Naive thymus-derived CD8-positive, alpha-beta T cell (primary cell): ENCODE measurements around the gene USP32. TPM values are rescaled to one million over a fixed set of nuclear protein-coding genes. Genes with fewer than 3 reads are reported as not detected.

Experiments used
- ATAC-seq, 2 donors: fragments of 150-1000 bp; cut with Tn5 transposase in 1 of 2; sonication (Bioruptor Pico), chemical (Tn5 transposase) in 1 of 2; 1 replicate in 1 of 2; 2 replicates in 1 of 2; pipeline ENCODE4 v1.10.0; 2021; ENCODE audit warnings: mild to moderate bottlenecking in 2 of 2, moderate library complexity in 2 of 2
- POLR2A ChIA-PET: fragments of 350-600 bp; sonication (Branson Sonifier 250); formaldehyde crosslinking; loops from one replicate; lab custom pipeline; 2021; ENCODE audit warnings: antibody characterized with exemption; lab: Charles Lee
- DNase-seq, 10 donors: peaks; one replicate each; pipeline versions ENCODE4 v3.0.0 to v3.0.0-alpha.2; 2020 to 2022
- H3K27ac Mint-ChIP-seq, 10 donors: one replicate each; pipeline ENCODE4 v1.8.0; 2020 to 2022; ENCODE audit warnings: mild to moderate bottlenecking in 10 of 10, mixed read lengths in 10 of 10, moderate library complexity in 4 of 10, inconsistent platforms in 1 of 10
- H3K27me3 Mint-ChIP-seq, 5 donors: one replicate each; pipeline ENCODE4 v1.8.0; 2021 to 2022; ENCODE audit warnings: mixed read lengths in 5 of 5
- H3K36me3 Mint-ChIP-seq, 3 donors: one replicate each; pipeline ENCODE4 v1.8.0; 2020 to 2022; ENCODE audit warnings: mixed read lengths in 3 of 3, mild to moderate bottlenecking in 2 of 3, inconsistent platforms in 1 of 3
- H3K4me1 Mint-ChIP-seq, 4 donors: one replicate each; pipeline ENCODE4 v1.8.0; 2021 to 2022; ENCODE audit warnings: mixed read lengths in 4 of 4
- H3K4me3 Mint-ChIP-seq, 10 donors: one replicate each; pipeline ENCODE4 v1.8.0; 2020 to 2022; ENCODE audit warnings: mild to moderate bottlenecking in 10 of 10, mixed read lengths in 10 of 10, moderate library complexity in 6 of 10, inconsistent platforms in 1 of 10
- H3K9me3 Mint-ChIP-seq, 9 donors: one replicate each; pipeline ENCODE4 v1.8.0; 2020 to 2022; ENCODE audit warnings: mixed read lengths in 9 of 9, mild to moderate bottlenecking in 3 of 9, inconsistent platforms in 1 of 9, moderate library complexity in 1 of 9
- polyA plus RNA-seq, 3 donors: library from polyadenylated mRNA; unstranded; fragments of 300-500 nt; fragmentation: Illumina TruSeq; gene quantifications; one replicate each; pipeline ENCODE4 v1.2.3, GENCODE V29; 2021
- total RNA-seq, 8 experiments: library from RNA in 2 of 8; stranded (reverse) in 2 of 8; gene quantifications; one replicate each; pipeline ENCODE4 v1.2.3 and lab custom pipeline; 2021 to 2026

USP32 gene
- total and polyA plus RNA-seq, 5 experiments from 2014 or later, result 3.9 to 36.6 (median 5.6) TPM

DNA sequence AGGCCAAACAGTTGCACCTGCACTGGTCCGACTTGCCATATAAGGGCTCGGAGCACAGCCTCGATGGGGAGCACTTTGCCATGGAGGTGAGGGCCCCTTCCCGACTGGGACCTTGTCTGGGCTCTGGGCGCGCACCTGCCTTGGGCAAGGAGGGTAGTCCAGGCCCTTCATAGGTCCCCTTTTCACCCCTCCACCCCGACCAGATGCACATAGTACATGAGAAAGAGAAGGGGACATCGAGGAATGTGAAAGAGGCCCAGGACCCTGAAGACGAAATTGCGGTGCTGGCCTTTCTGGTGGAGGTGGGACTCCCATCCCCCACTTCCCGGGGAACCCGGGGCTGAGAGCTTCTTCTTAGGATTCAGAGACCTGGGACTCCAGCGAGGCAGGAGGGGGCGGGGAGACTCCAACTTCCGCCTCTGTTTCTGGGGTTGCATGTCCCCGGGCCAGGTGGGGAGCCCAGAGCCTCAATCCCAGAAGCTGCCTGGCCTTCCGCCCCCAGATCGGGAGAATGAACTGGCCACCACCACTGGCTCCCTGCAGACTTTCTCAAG is 234.4 kb downstream of the USP32 start:
- Mint-ChIP-seq H3K27me3 (peaks cover 10 to 85% (median 55%) of the 10 kb centered on the region in 5 donors), H3K9me3 (peaks cover 0 to 2% (median 0%) of the 10 kb centered on the region in 9 donors), H3K36me3 (no peaks in the 10 kb centered on the region), H3K27ac (no peak overlapping the region), H3K4me3 (no peak overlapping the region), H3K4me1 (peaks cover 0 to 6% (median under 1%) of the 10 kb centered on the region in 4 donors)
- POLR2A ChIA-PET, result no interaction called here
- ATAC-seq (no peak), DNase-seq (peak in 1 of 10 donors; percentile 48)

DNA sequence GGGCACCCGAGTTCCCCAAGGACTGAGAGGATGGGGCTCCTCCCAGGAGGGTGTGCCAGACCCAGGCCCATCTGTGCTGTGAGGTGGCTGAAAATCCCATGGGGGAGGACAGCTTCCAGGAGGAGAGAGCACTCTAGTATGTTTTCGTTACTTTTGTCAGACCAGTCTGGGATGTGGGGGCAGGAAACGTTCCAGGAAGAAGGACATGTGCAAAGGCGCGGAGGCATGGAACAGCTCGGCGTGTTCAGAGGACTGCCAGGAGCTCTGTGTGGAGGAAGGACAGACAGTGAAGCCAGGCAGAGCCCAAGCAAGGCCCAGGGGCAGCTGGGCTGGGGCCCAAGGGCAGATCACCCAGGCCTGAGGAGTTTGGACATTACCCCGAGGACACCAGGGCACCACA is 235.2 kb downstream of the USP32 start:
- ATAC-seq, result no peak
- peaks cover 10 to 87% (median 57%) of the 10 kb centered on the region in 5 donors for H3K27me3 Mint-ChIP-seq
- no peak overlapping the region for H3K4me3 Mint-ChIP-seq
- POLR2A ChIA-PET, result no interaction called here
- no peaks in the 10 kb centered on the region for H3K36me3 Mint-ChIP-seq
- H3K27ac Mint-ChIP-seq, result peak overlapping the region in 1 of 10 donors; percentile 83
- peaks cover 0 to 2% (median 0%) of the 10 kb centered on the region in 9 donors for H3K9me3 Mint-ChIP-seq
- peak in 1 of 10 donors; percentile 30 for DNase-seq
- H3K4me1 Mint-ChIP-seq, result peaks cover 0 to 6% (median under 1%) of the 10 kb centered on the region in 4 donors

DNA sequence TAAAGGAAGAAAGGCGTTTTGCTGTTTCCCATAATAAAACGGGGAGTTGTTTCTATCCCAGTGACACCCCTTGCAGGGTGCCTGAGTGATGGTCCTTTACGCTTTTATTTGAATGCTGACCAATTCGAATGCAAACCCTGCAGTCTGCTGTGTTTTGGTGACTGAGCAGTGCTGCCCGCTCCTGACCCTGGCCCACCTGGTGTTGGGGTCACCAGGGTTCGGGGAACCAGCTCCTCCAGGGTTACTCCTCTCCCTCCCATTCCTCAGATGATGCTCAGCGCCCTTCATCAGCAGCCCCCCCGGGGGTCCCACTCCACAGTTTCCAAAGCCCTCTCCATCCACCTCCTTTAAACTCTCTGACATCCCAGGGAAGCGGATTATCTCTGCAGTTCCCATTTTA is 236.1 kb downstream of the USP32 start:
- DNase-seq (peak in 1 of 10 donors; percentile 4), ATAC-seq (no peak)
- H3K4me1 Mint-ChIP-seq, result peaks cover 3 to 8% (median 8%) of the 10 kb centered on the region in 4 donors
- H3K27ac Mint-ChIP-seq, result no peak overlapping the region
- no peak overlapping the region for H3K4me3 Mint-ChIP-seq
- no peaks in the 10 kb centered on the region for H3K36me3 Mint-ChIP-seq
- H3K9me3 Mint-ChIP-seq, result peaks cover 0 to 2% (median 0%) of the 10 kb centered on the region in 9 donors
- POLR2A ChIA-PET, result no interaction called here
- H3K27me3 Mint-ChIP-seq, result peaks cover 12 to 90% (median 63%) of the 10 kb centered on the region in 5 donors

DNA sequence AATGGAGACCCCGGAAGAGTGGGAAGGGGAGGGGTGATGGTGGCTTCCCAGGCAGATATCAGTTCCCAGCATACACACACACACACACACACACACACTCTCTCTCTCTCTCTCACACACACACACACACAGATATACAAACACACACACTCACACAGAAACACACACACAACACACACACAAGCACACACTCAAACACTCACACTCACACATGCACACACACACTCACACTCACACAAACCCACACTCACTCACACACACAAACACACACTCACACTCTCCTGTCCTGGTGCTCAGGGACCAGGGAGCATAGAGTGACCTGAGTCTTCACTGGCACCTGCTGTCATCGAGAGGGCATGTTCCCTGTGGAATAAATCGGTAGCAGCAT is 236.5 kb downstream of the USP32 start:
- POLR2A ChIA-PET, result no interaction called here
- no peak for ATAC-seq
- H3K4me1 Mint-ChIP-seq, result peaks cover 3 to 12% (median 10%) of the 10 kb centered on the region in 4 donors
- peaks cover 12 to 90% (median 65%) of the 10 kb centered on the region in 5 donors for H3K27me3 Mint-ChIP-seq
- no peaks in the 10 kb centered on the region for H3K36me3 Mint-ChIP-seq
- peak overlapping the region in 1 of 10 donors; percentile 17 for H3K27ac Mint-ChIP-seq
- peak in 1 of 10 donors; percentile 11 for DNase-seq
- H3K4me3 Mint-ChIP-seq, result no peak overlapping the region
- H3K9me3 Mint-ChIP-seq, result peaks cover 0 to 2% (median 0%) of the 10 kb centered on the region in 9 donors

DNA sequence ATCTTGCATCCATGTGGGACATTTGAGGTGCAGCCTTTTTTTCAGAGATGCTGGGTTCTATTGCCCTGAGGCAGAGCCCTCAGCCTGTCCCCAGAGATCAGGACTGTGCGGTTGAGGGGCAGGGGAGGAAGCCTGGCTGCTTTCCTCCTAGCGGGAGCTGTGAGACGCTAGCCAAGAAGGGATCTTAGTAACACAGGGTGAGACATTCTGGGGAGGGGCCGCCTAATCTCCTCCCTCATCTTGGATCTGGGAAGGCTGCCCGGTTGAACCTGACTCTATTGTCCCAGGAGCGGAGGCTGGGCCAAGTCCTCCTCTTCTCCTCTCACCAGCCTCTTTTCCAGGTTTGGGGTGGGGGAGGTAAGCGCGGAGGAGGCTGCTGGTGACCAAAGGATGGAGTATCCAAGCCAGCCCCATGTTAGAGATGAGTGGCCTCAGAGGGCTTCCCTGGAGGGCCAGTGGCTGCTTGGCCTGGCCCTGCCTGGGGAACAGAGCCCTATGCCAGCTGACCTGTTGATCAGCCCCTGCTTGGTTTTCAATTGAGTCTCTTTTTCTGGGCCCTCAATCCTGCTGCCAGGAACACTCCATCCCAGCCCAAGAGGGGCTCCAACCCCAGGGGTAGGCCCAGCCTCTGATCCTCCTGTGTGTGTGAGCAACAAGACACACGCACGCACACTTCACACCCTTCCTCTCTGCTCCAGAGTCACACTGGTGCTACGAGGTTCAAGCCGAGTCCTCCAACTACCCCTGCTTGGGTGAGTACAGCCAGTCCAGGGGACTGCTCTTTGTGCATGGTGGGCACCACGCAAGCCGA is 237.1 kb downstream of the USP32 start:
- Mint-ChIP-seq H3K9me3 (peaks cover 0 to 2% (median 0%) of the 10 kb centered on the region in 9 donors), H3K4me3 (no peak overlapping the region), H3K36me3 (no peaks in the 10 kb centered on the region), H3K4me1 (peaks cover 3 to 14% (median 11%) of the 10 kb centered on the region in 4 donors), H3K27me3 (peaks cover 12 to 84% (median 60%) of the 10 kb centered on the region in 5 donors), H3K27ac (no peak overlapping the region)
- POLR2A ChIA-PET, result no interaction called here
- ATAC-seq (no peak), DNase-seq (peak in 1 of 10 donors; percentile 13)

DNA sequence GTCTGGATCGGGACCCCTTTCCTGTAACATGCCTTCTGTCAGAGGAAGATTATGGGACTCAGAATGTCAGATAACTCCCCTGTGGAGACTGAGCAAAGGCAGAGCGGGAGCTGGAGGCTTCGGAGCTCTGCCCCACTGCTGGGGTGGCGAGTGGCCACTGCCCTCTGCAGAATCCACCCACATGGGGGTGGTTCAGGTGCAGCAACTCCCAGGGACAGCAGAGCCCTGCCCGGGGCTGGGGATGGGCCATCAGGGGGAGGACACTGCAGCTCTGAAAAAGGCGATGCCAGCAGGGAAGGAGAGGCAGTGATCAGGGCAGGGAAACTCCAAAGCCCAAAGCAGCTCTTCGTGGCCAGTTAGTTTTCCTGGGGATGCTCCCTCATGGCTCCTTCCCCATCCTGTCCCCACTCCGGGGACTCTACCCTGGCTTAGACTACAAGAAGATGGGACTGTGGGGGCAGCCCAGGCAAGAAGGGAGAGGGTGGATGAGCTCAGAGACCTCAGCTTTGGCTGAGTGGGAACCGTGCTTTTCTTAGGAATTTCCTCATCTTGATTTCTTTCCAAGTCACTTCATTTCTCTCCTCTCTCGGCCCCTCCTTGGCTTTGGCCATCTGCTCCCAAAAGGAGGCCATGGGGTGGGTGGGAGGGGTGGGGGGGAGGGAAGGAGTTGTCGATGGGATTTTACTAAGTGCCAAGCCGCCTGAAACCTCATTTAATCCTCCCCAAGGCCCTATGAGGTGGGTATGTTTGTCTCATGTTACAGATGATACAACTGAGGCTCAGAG is 238.1 kb downstream of the USP32 start:
- no peaks in the 10 kb centered on the region for H3K36me3 Mint-ChIP-seq
- POLR2A ChIA-PET, result no interaction called here
- H3K27me3 Mint-ChIP-seq, result peaks cover 16 to 85% (median 59%) of the 10 kb centered on the region in 5 donors
- peaks cover 0 to 2% (median 0%) of the 10 kb centered on the region in 9 donors for H3K9me3 Mint-ChIP-seq
- no peak overlapping the region for H3K4me3 Mint-ChIP-seq
- peaks cover 3 to 19% (median 17%) of the 10 kb centered on the region in 4 donors for H3K4me1 Mint-ChIP-seq
- DNase-seq (peak in 1 of 10 donors; percentile 30), ATAC-seq (no peak)
- H3K27ac Mint-ChIP-seq, result no peak overlapping the region

DNA sequence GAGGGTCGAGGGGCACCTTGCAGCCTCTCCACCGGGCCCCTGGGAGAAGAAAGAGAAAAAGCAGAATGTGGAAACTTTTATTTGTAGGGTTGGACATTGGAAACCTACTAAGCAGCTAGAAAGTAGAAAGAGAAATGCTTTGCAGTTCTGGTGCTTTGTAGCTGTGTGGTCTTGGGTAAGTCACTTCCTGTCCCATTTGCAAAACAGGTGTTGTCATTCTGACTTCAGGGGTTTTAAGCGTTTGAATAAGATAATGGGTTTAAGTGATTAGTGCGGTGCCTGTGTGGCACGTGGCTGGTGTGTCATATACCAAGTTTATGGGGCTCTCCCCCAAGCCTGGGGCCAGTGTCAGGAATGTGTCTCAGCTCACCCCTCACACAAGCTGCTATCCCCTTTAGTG is 240.6 kb downstream of the USP32 start:
- POLR2A ChIA-PET, result no interaction called here
- peaks cover 0 to 2% (median 0%) of the 10 kb centered on the region in 9 donors for H3K9me3 Mint-ChIP-seq
- DNase-seq, result peak in 1 of 10 donors; percentile 41
- peaks cover 23 to 88% (median 61%) of the 10 kb centered on the region in 5 donors for H3K27me3 Mint-ChIP-seq
- H3K27ac Mint-ChIP-seq, result no peak overlapping the region
- ATAC-seq, result peak; percentile 46 to 72
- H3K4me1 Mint-ChIP-seq, result peaks cover 3 to 19% (median 17%) of the 10 kb centered on the region in 4 donors
- peaks cover 0 to 5% (median 0%) of the 10 kb centered on the region in 3 donors for H3K36me3 Mint-ChIP-seq
- peak overlapping the region in 5 of 10 donors; percentile 6 to 66 (median 59) for H3K4me3 Mint-ChIP-seq

DNA sequence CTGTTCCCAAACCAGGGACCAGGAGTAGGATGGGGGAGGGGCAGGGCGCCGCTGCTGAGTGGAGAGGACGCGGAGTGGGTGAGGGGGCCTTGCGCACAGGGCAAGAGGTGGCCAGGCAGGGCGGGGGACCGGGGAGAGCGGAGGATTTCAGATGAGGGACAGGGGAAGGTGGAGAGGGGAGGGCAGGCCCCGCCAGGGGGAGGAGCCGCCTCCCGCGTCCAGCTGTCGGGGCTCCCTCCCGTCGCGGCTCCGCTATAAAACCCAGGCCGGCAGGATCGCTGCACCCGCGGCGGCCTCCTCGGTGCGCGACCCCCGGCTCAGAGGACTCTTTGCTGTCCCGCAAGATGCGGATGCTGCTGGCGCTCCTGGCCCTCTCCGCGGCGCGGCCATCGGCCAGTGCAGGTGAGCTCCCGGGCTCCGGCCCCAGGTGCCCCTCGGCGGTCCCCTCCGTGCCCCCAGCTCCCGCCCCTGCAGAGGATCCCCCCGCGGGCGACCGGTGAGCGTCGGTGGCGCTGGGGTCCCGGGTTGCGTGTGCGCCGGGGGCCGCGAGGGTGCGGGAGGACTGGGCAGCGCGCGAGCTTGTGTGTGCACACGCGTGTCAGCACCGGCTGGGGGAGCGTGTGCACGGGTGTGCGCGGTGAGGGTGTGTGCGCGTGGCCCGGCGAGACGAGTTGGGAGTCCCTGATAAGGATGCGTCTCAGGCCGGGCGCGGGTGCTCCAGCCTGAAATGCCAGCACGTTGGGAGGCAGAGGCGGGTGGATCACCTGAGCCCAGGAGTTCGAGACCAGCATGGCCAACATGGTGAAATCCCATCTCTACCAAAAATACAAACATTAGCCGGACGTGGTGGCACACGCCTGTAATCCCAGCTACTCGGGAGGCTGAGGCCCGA is 242.0 kb downstream of the USP32 start, which contains the start of gene CA4:
CA4 (plus strand) TSS at position 283 of the 892 bp plus-strand sequence; CDS start at position 345, 62 bp downstream.
- peak within 1 kb of the TSS in 1 of 10 donors; percentile 18 for H3K27ac Mint-ChIP-seq
- peak in 1 of 10 donors; percentile 55 for DNase-seq
- POLR2A ChIA-PET, result no interaction called here
- peaks cover 3 to 19% (median 17%) of the 10 kb centered on the region in 4 donors for H3K4me1 Mint-ChIP-seq
- H3K4me3 Mint-ChIP-seq, result peak within 1 kb of the TSS; percentile 28 to 74 (median 62)
- H3K27me3 Mint-ChIP-seq, result peaks cover 27 to 88% (median 60%) of the 10 kb centered on the region in 5 donors
- peaks cover 0 to 5% (median 0%) of the 10 kb centered on the region in 3 donors for H3K36me3 Mint-ChIP-seq
- peak; percentile 23 to 41 for ATAC-seq
- H3K9me3 Mint-ChIP-seq, result no peaks in the 10 kb centered on the region

DNA sequence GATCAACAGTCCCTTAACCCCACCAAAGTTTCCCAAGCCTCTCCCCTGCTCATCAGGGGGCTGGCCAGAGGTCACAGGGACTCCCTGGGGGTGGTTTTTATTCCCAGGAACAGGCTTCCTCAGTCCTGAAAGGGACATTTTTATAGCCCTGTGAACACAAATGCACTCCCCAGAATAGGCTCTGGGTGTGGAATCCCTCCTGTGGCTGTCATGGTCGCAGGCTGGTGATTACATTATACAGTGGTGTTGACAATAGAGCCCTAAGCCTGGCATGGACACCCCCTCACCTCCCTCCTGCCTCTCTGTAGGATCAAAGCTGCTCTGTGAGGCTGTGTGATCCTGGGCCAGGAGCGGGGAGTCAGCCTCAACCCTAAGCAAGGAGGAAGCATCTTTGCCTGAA is 243.6 kb downstream of the USP32 start:
- DNase-seq, result no peak
- peaks cover 0 to 5% (median 0%) of the 10 kb centered on the region in 3 donors for H3K36me3 Mint-ChIP-seq
- no peak overlapping the region for H3K27ac Mint-ChIP-seq
- H3K27me3 Mint-ChIP-seq, result peaks cover 27 to 92% (median 69%) of the 10 kb centered on the region in 5 donors
- H3K4me1 Mint-ChIP-seq, result peaks cover 3 to 32% (median 25%) of the 10 kb centered on the region in 4 donors
- no peak for ATAC-seq
- H3K9me3 Mint-ChIP-seq, result no peaks in the 10 kb centered on the region
- no peak overlapping the region for H3K4me3 Mint-ChIP-seq
- POLR2A ChIA-PET, result no interaction called here

DNA sequence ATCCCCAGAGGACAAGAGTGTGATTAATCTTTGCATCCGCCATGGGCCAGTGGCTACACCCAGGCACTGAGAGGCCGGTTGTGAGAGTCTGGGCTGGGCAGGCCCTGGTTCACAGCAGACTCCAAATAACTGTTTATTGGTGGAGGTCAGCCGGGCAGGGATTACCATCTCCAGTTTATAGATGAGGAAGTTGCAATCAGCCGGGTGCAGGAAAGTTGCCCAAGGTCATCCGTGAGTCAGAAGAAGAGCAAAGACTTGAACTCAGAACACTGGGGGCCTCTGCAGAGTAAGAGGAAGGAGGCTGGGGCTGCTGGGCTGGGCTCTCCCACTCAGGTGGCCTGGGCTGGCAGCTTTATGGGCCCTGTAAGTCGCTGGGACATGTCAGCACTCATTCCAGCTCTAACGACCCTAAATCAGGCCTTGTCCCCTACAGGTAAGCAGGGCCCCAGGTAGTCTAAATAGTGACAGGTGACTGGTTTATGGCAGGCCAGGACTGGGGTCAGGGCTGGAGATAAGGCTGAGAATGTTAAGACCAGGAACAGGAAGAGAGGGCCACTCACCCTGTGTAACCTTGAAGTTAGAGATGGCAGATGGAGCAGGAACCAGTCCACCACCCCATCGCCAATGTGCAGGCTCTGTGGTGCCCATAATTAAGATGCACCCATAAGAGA is 244.2 kb downstream of the USP32 start:
- no peak for ATAC-seq
- Mint-ChIP-seq H3K4me3 (no peak overlapping the region), H3K36me3 (peaks cover 0 to 5% (median 0%) of the 10 kb centered on the region in 3 donors), H3K9me3 (no peaks in the 10 kb centered on the region), H3K27ac (peak overlapping the region in 1 of 10 donors; percentile 68), H3K27me3 (peaks cover 28 to 92% (median 71%) of the 10 kb centered on the region in 5 donors), H3K4me1 (peaks cover 7 to 39% (median 31%) of the 10 kb centered on the region in 4 donors)
- peak in 1 of 10 donors; percentile 41 for DNase-seq
- POLR2A ChIA-PET, result no interaction called here

DNA sequence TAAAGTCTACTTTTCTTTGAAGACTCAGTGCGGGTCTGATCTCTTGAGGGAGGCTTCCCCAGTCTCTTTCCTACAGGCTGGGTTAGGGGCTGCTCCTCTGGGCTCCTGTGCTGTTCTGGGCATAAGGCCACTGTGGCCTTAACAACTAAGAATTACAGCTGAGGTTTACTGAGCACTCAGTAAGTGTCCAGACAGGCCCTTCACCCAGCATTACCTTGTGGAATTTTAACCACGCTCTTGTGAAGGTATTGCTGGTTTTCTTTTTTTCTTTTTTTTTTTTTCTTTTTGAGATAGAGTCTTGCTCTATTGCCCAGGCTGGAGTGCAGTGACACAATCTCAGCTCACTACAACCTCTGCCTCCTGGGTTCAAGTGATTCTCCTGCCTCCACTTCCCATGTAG is 245.7 kb downstream of the USP32 start:
- POLR2A ChIA-PET, result no interaction called here
- H3K4me3 Mint-ChIP-seq, result no peak overlapping the region
- H3K4me1 Mint-ChIP-seq, result peaks cover 8 to 41% (median 32%) of the 10 kb centered on the region in 4 donors
- ATAC-seq (no peak), DNase-seq (no peak)
- H3K27me3 Mint-ChIP-seq, result peaks cover 26 to 92% (median 72%) of the 10 kb centered on the region in 5 donors
- no peaks in the 10 kb centered on the region for H3K9me3 Mint-ChIP-seq
- H3K36me3 Mint-ChIP-seq, result peaks cover 0 to 5% (median 0%) of the 10 kb centered on the region in 3 donors
- H3K27ac Mint-ChIP-seq, result no peak overlapping the region
